Keratinocyte (primary cell): ENCODE measurements around the gene AP1AR. TPM values are rescaled to one million over a fixed set of nuclear protein-coding genes. Genes with fewer than 3 reads are reported as not detected.
"Not testable (repeated sequence)": the region's sequence is repeated elsewhere in the genome, so short reads cannot be mapped to it uniquely, and the experiment has no call there.

ENCODE experiments used
- DNase-seq: peaks from one replicate; pipeline ENCODE4 v3.0.0-alpha.2; 2011; ENCODE audit warnings: low read depth, missing footprints, low spot score
- FAIRE-seq: peaks from 2 replicates; lab custom pipeline; 2011; peaks lifted over from hg19 to GRCh38; lab: Jason Lieb, UNC
- H2AFZ ChIP-seq: 2 replicates; pipeline ENCODE4 v1.6.0; 2012; ENCODE audit warnings: low read length, control low read depth, inconsistent platforms; ENCODE audit not compliant: control insufficient read depth
- H3K27ac ChIP-seq: 2 replicates; pipeline ENCODE4 v1.5.1; 2011; ENCODE audit warnings: low read length; ENCODE audit not compliant: control insufficient read depth, insufficient read depth
- H3K27me3 ChIP-seq: 3 replicates; pipeline ENCODE4 v1.6.0; 2011; ENCODE audit warnings: low read length; ENCODE audit not compliant: control insufficient read depth, insufficient read depth; ENCODE audit errors: extremely low read depth
- H3K36me3 ChIP-seq, 2 experiments: 2 replicates in 1 of 2; 3 replicates in 1 of 2; pipeline ENCODE4 v1.5.1; 2011; ENCODE audit warnings: low read length in 2 of 2, mild to moderate bottlenecking in 1 of 2; ENCODE audit not compliant: control insufficient read depth in 2 of 2, insufficient read depth in 2 of 2; ENCODE audit errors: extremely low read depth in 1 of 2
- H3K4me1 ChIP-seq: 3 replicates; pipeline ENCODE4 v1.5.1; 2011; ENCODE audit warnings: low read length; ENCODE audit not compliant: control insufficient read depth, insufficient read depth; ENCODE audit errors: extremely low read depth
- H3K4me2 ChIP-seq: 3 replicates; pipeline ENCODE4 v1.6.0; 2011; ENCODE audit warnings: low read depth, low read length; ENCODE audit not compliant: control insufficient read depth, insufficient read depth; ENCODE audit errors: extremely low read depth
- H3K4me3 ChIP-seq, 3 experiments: fragments of 200-600 bp in 1 of 3; sonication (generic) in 1 of 3; 2 replicates in 2 of 3; 3 replicates in 1 of 3; pipeline ENCODE4 v1.5.1; 2011 to 2016; ENCODE audit warnings: low read length in 3 of 3, mild to moderate bottlenecking in 3 of 3, control low read depth in 2 of 3, inconsistent platforms in 1 of 3, low read depth in 1 of 3, mixed read lengths in 1 of 3, mixed run types in 1 of 3, moderate library complexity in 1 of 3; ENCODE audit not compliant: control insufficient read depth in 2 of 3, insufficient read depth in 2 of 3; ENCODE audit errors: extremely low read depth in 1 of 3
- H3K79me2 ChIP-seq: 2 replicates; pipeline ENCODE4 v1.6.0; 2012; ENCODE audit warnings: low read length; ENCODE audit not compliant: control insufficient read depth, insufficient read depth
- H3K9ac ChIP-seq: 3 replicates; pipeline ENCODE4 v1.6.0; 2011; ENCODE audit warnings: low read length; ENCODE audit not compliant: control insufficient read depth, insufficient read depth; ENCODE audit errors: extremely low read depth
- H3K9me1 ChIP-seq: 3 replicates; pipeline ENCODE4 v1.6.0; 2011; ENCODE audit warnings: low read length; ENCODE audit not compliant: control insufficient read depth, insufficient read depth; ENCODE audit errors: extremely low read depth
- H3K9me3 ChIP-seq: 2 replicates; pipeline ENCODE4 v1.5.1; 2012; ENCODE audit warnings: low read depth, low read length; ENCODE audit not compliant: control insufficient read depth
- H4K20me1 ChIP-seq: 3 replicates; pipeline ENCODE4 v1.6.0; 2011; ENCODE audit warnings: low read length; ENCODE audit not compliant: control insufficient read depth, insufficient read depth; ENCODE audit errors: extremely low read depth
- EZH2 ChIP-seq: IDR thresholded peaks from one replicate; pipeline ENCODE4 v1.6.1; 2012; ENCODE audit warnings: inconsistent platforms, mild to moderate bottlenecking, low read length, moderate library complexity
- dilution Hi-C: fragments of 300-500 bp; cut with MboI; formaldehyde crosslinking; loops from one replicate; pipeline ENCODE4 v1.7.0; 2020; ENCODE audit warnings: low sequenced_read_pairs; ENCODE audit not compliant: extremely low pct_ligation_motif_present
- polyA plus RNA-seq, 5 experiments: library from polyadenylated mRNA; depleted of rRNA in 3 of 5; stranded (reverse) in 3 of 5; stranded (forward) in 1 of 5; unstranded in 1 of 5; fragments of >200 nt; gene quantifications; 1 replicate in 1 of 5; 2 replicates in 3 of 5; 3 replicates in 1 of 5; pipeline versions ENCODE4 v1.2.1 to v1.2.3, GENCODE V29; 2011 to 2012; ENCODE audit warnings: missing spikeins in 2 of 5, low read depth in 1 of 5, low replicate concordance in 1 of 5
- TF ChIP-seq, protein P1 (sequence below), 3 experiments: IDR thresholded peaks in 1 of 3; conservative IDR thresholded peaks in 1 of 3; optimal IDR thresholded peaks in 1 of 3; 2 replicates in 2 of 3; 3 replicates in 1 of 3; pipeline versions ENCODE3 to v1.5.1; 2011; ENCODE audit warnings: low read length in 3 of 3, mild to moderate bottlenecking in 3 of 3, moderate library complexity in 2 of 3, control low read depth in 1 of 3, inconsistent platforms in 1 of 3; ENCODE audit not compliant: insufficient read depth in 2 of 3; ENCODE audit errors: extremely low read depth in 1 of 3

AP1AR gene
- polyA plus RNA-seq, 1 donor (not counting 4 experiments of a cell fraction or from before 2014, with no cell fraction given), result 17.5 TPM

DNA sequence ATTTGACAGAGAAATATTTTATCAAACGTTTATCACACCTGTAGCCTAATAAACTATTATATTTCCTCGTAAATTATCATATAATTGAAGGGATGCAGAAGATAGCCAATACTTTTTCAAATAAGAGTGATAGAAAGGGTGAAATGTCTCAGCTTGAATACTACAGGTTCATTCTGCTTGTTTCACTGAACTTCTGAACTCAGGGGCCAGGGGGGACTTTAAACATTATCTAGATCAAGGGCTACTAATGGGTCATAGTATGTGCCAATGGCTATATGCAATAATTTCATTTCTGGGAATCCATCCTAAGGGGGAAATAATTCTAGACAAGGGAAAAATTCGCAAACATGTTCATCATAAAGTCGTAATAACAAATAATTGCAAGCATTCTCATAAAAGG, 68.1 kb downstream of the AP1AR start:
- H3K4me2 ChIP-seq, result no peak overlapping the region
- DNase-seq, result no peak
- H3K4me1 ChIP-seq, result peaks cover 10% of the 10 kb centered on the region
- peaks cover 0 to 2% of the 10 kb centered on the region in 2 experiments for H3K36me3 ChIP-seq
- no peaks in the 10 kb centered on the region for H3K79me2 ChIP-seq
- H3K4me3 ChIP-seq, result no peak overlapping the region
- dilution Hi-C loops, result no loop called here
- H3K9ac ChIP-seq, result no peak overlapping the region
- no peaks in the 10 kb centered on the region for H3K9me1 ChIP-seq
- no peak for TF ChIP-seq EZH2
- TF ChIP-seq, protein P1, sequence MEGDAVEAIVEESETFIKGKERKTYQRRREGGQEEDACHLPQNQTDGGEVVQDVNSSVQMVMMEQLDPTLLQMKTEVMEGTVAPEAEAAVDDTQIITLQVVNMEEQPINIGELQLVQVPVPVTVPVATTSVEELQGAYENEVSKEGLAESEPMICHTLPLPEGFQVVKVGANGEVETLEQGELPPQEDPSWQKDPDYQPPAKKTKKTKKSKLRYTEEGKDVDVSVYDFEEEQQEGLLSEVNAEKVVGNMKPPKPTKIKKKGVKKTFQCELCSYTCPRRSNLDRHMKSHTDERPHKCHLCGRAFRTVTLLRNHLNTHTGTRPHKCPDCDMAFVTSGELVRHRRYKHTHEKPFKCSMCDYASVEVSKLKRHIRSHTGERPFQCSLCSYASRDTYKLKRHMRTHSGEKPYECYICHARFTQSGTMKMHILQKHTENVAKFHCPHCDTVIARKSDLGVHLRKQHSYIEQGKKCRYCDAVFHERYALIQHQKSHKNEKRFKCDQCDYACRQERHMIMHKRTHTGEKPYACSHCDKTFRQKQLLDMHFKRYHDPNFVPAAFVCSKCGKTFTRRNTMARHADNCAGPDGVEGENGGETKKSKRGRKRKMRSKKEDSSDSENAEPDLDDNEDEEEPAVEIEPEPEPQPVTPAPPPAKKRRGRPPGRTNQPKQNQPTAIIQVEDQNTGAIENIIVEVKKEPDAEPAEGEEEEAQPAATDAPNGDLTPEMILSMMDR (optimal IDR thresholded peaks at IDR 0.05 in 1 of 3, IDR thresholded peaks at IDR 0.05 in 1 of 3, conservative IDR thresholded peaks at IDR 0.05 in 1 of 3; ENCODE audit: extremely low read depth in 1 of 3, insufficient read depth in 2 of 3, low read length in 3 of 3), result no peak
- no peaks in the 10 kb centered on the region for H3K27me3 ChIP-seq
- no peak for FAIRE-seq
- H3K27ac ChIP-seq, result no peak overlapping the region
- no peak overlapping the region for H2AFZ ChIP-seq
- H4K20me1 ChIP-seq, result no peaks in the 10 kb centered on the region
- no peaks in the 10 kb centered on the region for H3K9me3 ChIP-seq

DNA sequence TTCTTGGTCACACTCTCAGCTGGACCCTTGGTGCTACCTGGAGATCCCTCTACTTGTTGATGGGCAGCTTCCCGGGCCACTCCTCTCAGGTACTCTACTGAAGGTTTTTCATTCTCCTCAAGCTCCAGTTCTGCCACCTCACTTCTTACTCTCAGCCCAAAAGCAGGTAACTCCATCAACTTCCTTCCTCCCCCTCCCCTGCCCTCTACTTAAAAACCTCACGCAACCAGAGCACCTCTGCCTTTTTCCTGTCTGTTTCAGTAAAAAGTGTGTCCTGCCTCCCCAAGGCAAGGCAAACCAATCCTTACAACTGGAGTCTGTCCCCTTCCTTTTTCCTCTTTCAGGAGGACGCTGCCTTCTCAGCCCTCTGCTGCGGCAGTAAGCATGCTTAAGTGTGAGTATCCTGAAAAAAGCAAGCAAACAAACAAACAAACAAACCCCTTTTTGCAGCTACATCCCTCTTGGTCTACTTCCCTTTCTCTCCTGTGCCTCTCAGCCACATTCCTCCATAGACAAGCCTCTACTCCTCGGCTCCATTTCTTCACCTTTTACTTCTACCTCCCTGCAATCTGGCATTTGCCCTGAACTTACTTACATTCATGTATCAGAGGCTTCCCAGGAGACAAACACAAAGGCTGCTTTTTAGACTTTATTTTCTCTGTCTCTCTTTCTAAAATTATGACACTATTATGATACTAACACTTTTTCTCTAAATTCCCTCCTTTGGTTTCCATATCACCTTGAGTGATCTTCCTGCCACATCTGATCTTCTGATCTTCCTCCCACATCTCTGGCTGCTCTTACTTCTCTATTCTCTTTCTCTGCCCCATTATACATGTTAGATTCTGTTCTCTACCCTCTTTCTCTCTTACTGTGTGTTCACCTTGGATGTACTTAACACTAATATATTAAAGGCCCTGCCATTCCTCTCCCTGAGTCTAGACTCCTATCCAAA, 71.0 kb downstream of the AP1AR start:
- Histone ChIP-seq H3K27ac (no peak overlapping the region), H3K9ac (no peak overlapping the region), H2AFZ (no peak overlapping the region), H3K36me3 (peaks cover 0 to 2% of the 10 kb centered on the region in 2 experiments), H3K9me3 (no peaks in the 10 kb centered on the region), H3K4me3 (no peak overlapping the region), H3K4me2 (no peak overlapping the region), H3K79me2 (no peaks in the 10 kb centered on the region), H3K4me1 (peaks cover 5% of the 10 kb centered on the region), H3K9me1 (no peaks in the 10 kb centered on the region), H3K27me3 (no peaks in the 10 kb centered on the region), H4K20me1 (no peaks in the 10 kb centered on the region)
- dilution Hi-C loops, result no loop called here
- TF ChIP-seq, protein P1 (optimal IDR thresholded peaks at IDR 0.05 in 1 of 3, IDR thresholded peaks at IDR 0.05 in 1 of 3, conservative IDR thresholded peaks at IDR 0.05 in 1 of 3; ENCODE audit: extremely low read depth in 1 of 3, insufficient read depth in 2 of 3, low read length in 3 of 3), result no peak
- TF ChIP-seq EZH2, result no peak
- FAIRE-seq, result no peak
- DNase-seq, result no peak

DNA sequence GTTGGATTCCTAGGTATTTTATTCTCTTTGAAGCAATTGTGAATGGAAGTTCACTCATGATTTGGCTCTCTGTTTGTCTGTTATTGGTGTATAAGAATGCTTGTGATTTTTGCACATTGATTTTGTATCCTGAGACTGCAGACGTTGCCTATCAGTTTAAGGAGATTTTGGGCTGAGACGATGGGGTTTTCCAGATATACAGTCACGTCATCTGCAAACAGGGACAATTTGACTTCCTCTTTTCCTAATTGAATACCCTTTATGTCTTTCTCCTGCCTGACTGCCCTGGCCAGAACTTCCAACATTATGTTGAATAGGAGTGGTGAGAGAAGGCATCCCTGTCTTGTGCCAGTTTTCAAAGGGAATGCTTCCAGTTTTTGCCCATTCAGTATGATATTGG, 73.9 kb downstream of the AP1AR start:
- H3K4me1 ChIP-seq, dilution Hi-C loops: not testable (repeated sequence)

More for the DNA sequence above, 73.9 kb downstream of the AP1AR start:
- H4K20me1 ChIP-seq, DNase-seq, H2AFZ ChIP-seq, H3K27ac ChIP-seq, H3K27me3 ChIP-seq, FAIRE-seq, H3K9ac ChIP-seq, H3K9me1 ChIP-seq, H3K4me3 ChIP-seq, H3K4me2 ChIP-seq, H3K9me3 ChIP-seq, H3K79me2 ChIP-seq, H3K36me3 ChIP-seq: not testable (repeated sequence)
